Effector memory CD4-positive, alpha-beta T cell (primary cell): ENCODE results near the gene CFAP410.

Source experiments
- DNase-seq, 3 donors: peaks; one replicate each; pipeline ENCODE4 v3.0.0-alpha.2; 2020
- H3K27ac ChIP-seq: 2 replicates; pipeline ENCODE4 v1.7.0; 2013; ENCODE audit warnings: mild to moderate bottlenecking, low read length, moderate library complexity; ENCODE audit not compliant: insufficient read depth, poor library complexity, severe bottlenecking
- H3K27me3 ChIP-seq: replicated peaks from 2 replicates; pipeline ENCODE4 v1.7.0; 2013; ENCODE audit warnings: mild to moderate bottlenecking, low read length; ENCODE audit not compliant: insufficient read depth, control insufficient read depth, poor library complexity, severe bottlenecking
- H3K36me3 ChIP-seq: 2 replicates; pipeline ENCODE4 v1.7.0; 2013; ENCODE audit warnings: mild to moderate bottlenecking, low read length, moderate library complexity; ENCODE audit not compliant: control insufficient read depth, insufficient read depth
- H3K4me1 ChIP-seq: 2 replicates; pipeline ENCODE4 v1.7.0; 2013; ENCODE audit warnings: low read length, mild to moderate bottlenecking; ENCODE audit not compliant: control insufficient read depth, insufficient read depth, poor library complexity, severe bottlenecking
- H3K4me3 ChIP-seq: 2 replicates; pipeline ENCODE4 v1.7.0; 2013; ENCODE audit warnings: low read length, low read depth, mild to moderate bottlenecking; ENCODE audit not compliant: insufficient read depth, poor library complexity, severe bottlenecking
- H3K9me3 ChIP-seq: 2 replicates; pipeline ENCODE4 v1.7.0; 2013; ENCODE audit warnings: mild to moderate bottlenecking, low read length, moderate library complexity; ENCODE audit not compliant: control insufficient read depth

CFAP410 gene

GRCh38 chr21:44377922-44378645 lies 38.9 kb upstream of the CFAP410 start:
- no peaks in the 10 kb centered on the region for H3K9me3 ChIP-seq
- no peaks in the 10 kb centered on the region for H3K36me3 ChIP-seq
- no peaks in the 10 kb centered on the region for H3K27me3 ChIP-seq
- H3K27ac ChIP-seq: no peak overlapping the region
- peaks cover 9% of the 10 kb centered on the region for H3K4me1 ChIP-seq
- no peak for DNase-seq
- H3K4me3 ChIP-seq: no peak overlapping the region

DNA sequence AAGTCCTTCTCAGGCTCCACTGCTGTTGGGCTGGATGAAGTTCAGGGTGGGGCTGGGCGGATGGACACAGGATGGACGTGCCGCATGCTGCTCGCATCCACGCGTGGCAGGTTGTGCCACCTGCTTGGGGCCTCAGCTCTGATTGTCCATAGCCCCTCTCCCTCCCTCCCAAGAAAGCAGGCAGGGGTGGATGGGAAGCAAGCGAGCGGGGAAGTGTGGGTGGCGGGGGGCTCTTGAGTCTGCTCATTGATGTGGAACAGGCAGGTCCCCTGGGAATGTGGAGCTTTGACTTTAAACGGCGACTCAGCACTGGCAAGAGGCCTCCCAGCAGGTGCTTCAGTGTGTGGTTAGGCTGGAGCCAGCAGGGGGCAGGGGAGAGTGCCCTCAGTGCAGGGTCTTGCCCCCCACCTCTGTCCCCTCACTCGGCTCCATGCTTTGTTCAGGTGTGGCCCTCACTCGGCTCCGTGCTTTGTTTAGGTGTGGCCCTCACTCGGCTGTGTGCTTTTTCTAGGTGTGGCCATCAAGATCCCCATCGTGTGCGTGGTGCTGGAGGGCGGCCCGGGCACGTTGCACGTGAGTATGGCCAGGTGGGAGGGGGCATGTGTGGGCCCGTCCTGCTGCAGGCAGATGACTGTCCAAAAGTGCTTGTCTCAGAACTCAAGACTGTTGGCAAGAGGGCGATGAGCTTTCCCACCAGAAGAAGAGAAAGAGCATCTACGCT lies 38.2 kb upstream of the CFAP410 start:
- no peak overlapping the region for H3K4me3 ChIP-seq

GRCh38 chr21:44376606-44377005 lies 37.4 kb upstream of the CFAP410 start:
- no peaks in the 10 kb centered on the region for H3K36me3 ChIP-seq
- no peak overlapping the region for H3K4me3 ChIP-seq
- no peaks in the 10 kb centered on the region for H3K9me3 ChIP-seq
- DNase-seq: no peak
- no peak overlapping the region for H3K27ac ChIP-seq
- H3K4me1 ChIP-seq: peaks cover 9% of the 10 kb centered on the region
- H3K27me3 ChIP-seq: no peaks in the 10 kb centered on the region

More for the DNA sequence above, 38.2 kb upstream of the CFAP410 start:
- H3K36me3 ChIP-seq: no peaks in the 10 kb centered on the region
- H3K4me1 ChIP-seq: peaks cover 9% of the 10 kb centered on the region
- no peak for DNase-seq
- no peak overlapping the region for H3K27ac ChIP-seq
- H3K9me3 ChIP-seq: no peaks in the 10 kb centered on the region
- H3K27me3 ChIP-seq: no peaks in the 10 kb centered on the region

- Histone ChIP-seq H3K4me3 (no peak overlapping the region), H3K4me1 (peaks cover 9% of the 10 kb centered on the region), H3K9me3 (no peaks in the 10 kb centered on the region), H3K27ac (no peak overlapping the region), H3K36me3 (no peaks in the 10 kb centered on the region), H3K27me3 (no peaks in the 10 kb centered on the region)
- no peak for DNase-seq
These were observed 36.6 kb upstream of the CFAP410 start for GRCh38 chr21:44375761-44376241.

DNA sequence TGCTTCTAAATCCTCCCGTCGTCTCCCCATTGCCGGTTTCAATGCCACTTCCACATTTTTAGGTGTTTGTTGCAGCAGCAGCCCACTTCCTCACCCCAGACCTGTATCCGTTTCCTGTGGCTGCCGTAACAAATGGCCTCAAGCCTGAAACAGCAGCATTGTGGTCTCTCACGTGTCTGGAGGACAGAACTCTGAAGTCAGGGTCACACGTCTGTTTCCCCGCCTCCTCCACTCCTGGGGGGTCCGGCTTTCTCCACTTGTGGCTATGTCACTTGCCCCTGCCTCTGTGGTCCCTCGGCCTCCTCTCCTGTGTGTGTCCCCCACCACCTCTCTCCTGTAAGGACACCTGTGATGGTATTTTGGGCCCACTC lies 36.1 kb upstream of the CFAP410 start:
- Histone ChIP-seq H3K9me3 (no peaks in the 10 kb centered on the region), H3K36me3 (no peaks in the 10 kb centered on the region), H3K27me3 (no peaks in the 10 kb centered on the region), H3K27ac (no peak overlapping the region), H3K4me1 (peaks cover 9% of the 10 kb centered on the region), H3K4me3 (no peak overlapping the region)
- no peak for DNase-seq

GRCh38 chr21:44374601-44375280 lies 35.6 kb upstream of the CFAP410 start:
- no peak overlapping the region for H3K27ac ChIP-seq
- H3K36me3 ChIP-seq: no peaks in the 10 kb centered on the region
- H3K27me3 ChIP-seq: no peaks in the 10 kb centered on the region
- H3K4me1 ChIP-seq: peaks cover 9% of the 10 kb centered on the region
- H3K9me3 ChIP-seq: no peaks in the 10 kb centered on the region
- no peak overlapping the region for H3K4me3 ChIP-seq
- DNase-seq: no peak

DNA sequence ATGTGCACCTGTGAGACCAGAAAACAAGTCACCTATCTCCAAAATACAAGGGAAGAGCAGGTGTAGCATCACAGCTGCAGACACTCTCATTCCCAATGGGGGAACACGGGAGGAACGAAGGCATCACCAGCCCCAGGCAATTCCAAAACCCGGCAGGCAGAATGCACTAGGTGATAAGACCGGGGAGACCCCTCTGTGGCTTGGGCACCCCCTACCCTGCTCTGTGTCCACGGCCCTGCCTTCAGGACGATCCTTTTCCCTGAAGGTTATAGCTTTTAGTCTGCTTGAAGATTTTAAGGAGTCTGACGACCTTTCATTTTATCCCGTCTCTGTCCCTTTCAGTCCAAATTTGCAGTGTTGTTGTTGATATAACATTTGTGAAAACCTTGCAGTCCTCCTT lies 33.4 kb upstream of the CFAP410 start:
- H3K9me3 ChIP-seq: no peaks in the 10 kb centered on the region
- no peak overlapping the region for H3K27ac ChIP-seq
- H3K4me3 ChIP-seq: no peak overlapping the region
- DNase-seq: no peak
- H3K4me1 ChIP-seq: peaks cover 9% of the 10 kb centered on the region
- no peaks in the 10 kb centered on the region for H3K36me3 ChIP-seq
- no peaks in the 10 kb centered on the region for H3K27me3 ChIP-seq

DNA sequence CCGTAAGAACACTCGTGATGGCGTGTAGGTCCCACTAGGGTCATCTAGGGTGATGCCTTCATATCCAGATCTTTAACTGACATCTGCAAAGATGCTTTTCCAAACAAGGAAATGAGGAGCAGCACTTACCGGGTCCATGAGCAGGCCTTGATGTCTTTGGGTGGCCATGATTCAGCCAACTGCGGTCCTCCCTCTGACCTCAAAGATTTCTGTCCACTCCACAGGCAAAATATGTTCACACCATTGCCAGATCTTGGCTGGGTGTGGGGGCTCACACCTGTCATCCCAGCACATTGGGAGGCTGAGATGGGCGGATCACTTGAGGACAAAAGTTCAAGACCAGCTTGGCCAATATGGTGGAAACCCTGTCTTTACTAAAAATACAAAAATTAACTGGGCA lies 32.4 kb upstream of the CFAP410 start:
- Histone ChIP-seq H3K36me3 (no peaks in the 10 kb centered on the region), H3K27ac (no peak overlapping the region), H3K27me3 (no peaks in the 10 kb centered on the region), H3K4me3 (no peak overlapping the region), H3K4me1 (peaks cover 9% of the 10 kb centered on the region), H3K9me3 (no peaks in the 10 kb centered on the region)
- DNase-seq: no peak

DNA sequence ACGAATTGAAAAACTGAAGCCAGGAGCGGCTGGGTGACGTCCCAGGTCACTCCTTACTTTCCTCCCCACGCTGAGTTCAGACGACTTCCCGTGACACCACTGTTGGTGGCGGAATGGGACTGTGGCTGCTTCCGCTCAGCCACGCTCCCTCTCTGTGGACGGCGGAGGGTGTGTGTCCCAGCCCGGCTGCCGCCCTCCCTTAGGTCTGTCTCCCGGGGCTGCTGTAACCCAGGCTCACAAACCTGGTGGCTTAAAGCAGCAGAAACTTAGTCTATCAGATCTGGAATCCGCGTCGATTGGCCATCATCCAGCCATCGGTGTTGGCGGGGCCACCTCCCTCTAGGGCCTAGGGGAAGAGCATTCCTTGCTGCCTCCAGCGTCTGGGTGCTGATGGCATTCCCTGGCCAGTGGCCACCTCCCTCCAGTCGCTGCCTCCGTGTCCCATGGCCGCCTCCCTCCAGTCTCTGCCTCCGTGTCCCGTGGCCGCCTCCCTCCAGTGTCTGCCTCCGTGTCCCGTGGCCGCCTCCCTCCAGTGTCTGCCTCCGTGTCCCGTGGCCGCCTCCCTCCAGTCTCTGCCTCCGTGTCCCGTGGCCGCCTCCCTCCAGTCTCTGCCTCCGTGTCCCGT lies 31.7 kb upstream of the CFAP410 start:
- Histone ChIP-seq H3K4me1 (peaks cover 9% of the 10 kb centered on the region), H3K27me3 (no peaks in the 10 kb centered on the region), H3K4me3 (no peak overlapping the region), H3K36me3 (no peaks in the 10 kb centered on the region), H3K27ac (no peak overlapping the region), H3K9me3 (no peaks in the 10 kb centered on the region)
- DNase-seq: no peak
